Measurements from ENCODE around the gene GRB10.

Gene GRB10

GRCh38 chr7:50603287-50603686, 179.4 kb downstream of the GRB10 start:
- H3K36me3 ChIP-seq (ENCODE audit: insufficient read depth), result no peaks in the 10 kb centered on the region
- peaks cover 10% of the 10 kb centered on the region for H3K4me1 ChIP-seq (ENCODE audit: low read depth, poor library complexity, severe bottlenecking)
- no peak overlapping the region for H2AFZ ChIP-seq (ENCODE audit: low read depth)
- H3K79me2 ChIP-seq (ENCODE audit: insufficient read depth, low read depth), result no peaks in the 10 kb centered on the region
- no peak overlapping the region for H3K4me3 ChIP-seq (IDR thresholded peaks at IDR 0.05; ENCODE audit: insufficient read depth, low read depth, low read length)
- TF ChIP-seq CTCF (conservative IDR thresholded peaks at IDR 0.05; ENCODE audit: low read depth, low read length), result no peak
- H3K4me2 ChIP-seq, result no peak overlapping the region
- H3K27ac ChIP-seq, result no peak overlapping the region
- H3K27me3 ChIP-seq (ENCODE audit: insufficient read depth, low read depth), result no peaks in the 10 kb centered on the region
- H4K20me1 ChIP-seq (ENCODE audit: insufficient read depth), result no peaks in the 10 kb centered on the region
- no peak overlapping the region for H3K9ac ChIP-seq

- H3K27ac ChIP-seq, result no peak overlapping the region
- H3K4me2 ChIP-seq, result no peak overlapping the region
- no peak overlapping the region for H2AFZ ChIP-seq (ENCODE audit: low read depth)
- no peak overlapping the region for H3K4me3 ChIP-seq (IDR thresholded peaks at IDR 0.05; ENCODE audit: insufficient read depth, low read depth, low read length)
- no peak overlapping the region for H3K9ac ChIP-seq
- no peaks in the 10 kb centered on the region for H3K27me3 ChIP-seq (ENCODE audit: insufficient read depth, low read depth)
- H4K20me1 ChIP-seq (ENCODE audit: insufficient read depth), result no peaks in the 10 kb centered on the region
- H3K4me1 ChIP-seq (ENCODE audit: low read depth, poor library complexity, severe bottlenecking), result peaks cover 25% of the 10 kb centered on the region
- no peaks in the 10 kb centered on the region for H3K36me3 ChIP-seq (ENCODE audit: insufficient read depth)
- TF ChIP-seq CTCF (conservative IDR thresholded peaks at IDR 0.05; ENCODE audit: low read depth, low read length), result no peak
- no peaks in the 10 kb centered on the region for H3K79me2 ChIP-seq (ENCODE audit: insufficient read depth, low read depth)
These were observed 183.3 kb downstream of the GRB10 start for GRCh38 chr7:50599385-50599784.

GRCh38 chr7:50598460-50599343, 184.0 kb downstream of the GRB10 start:
- Histone ChIP-seq H2AFZ (ENCODE audit: low read depth) (no peak overlapping the region), H3K4me3 (IDR thresholded peaks at IDR 0.05; ENCODE audit: insufficient read depth, low read depth, low read length) (no peak overlapping the region), H3K79me2 (ENCODE audit: insufficient read depth, low read depth) (no peaks in the 10 kb centered on the region), H4K20me1 (ENCODE audit: insufficient read depth) (no peaks in the 10 kb centered on the region), H3K27me3 (ENCODE audit: insufficient read depth, low read depth) (no peaks in the 10 kb centered on the region), H3K9ac (no peak overlapping the region), H3K4me2 (no peak overlapping the region), H3K27ac (no peak overlapping the region), H3K36me3 (ENCODE audit: insufficient read depth) (no peaks in the 10 kb centered on the region), H3K4me1 (ENCODE audit: low read depth, poor library complexity, severe bottlenecking) (peaks cover 32% of the 10 kb centered on the region)
- TF ChIP-seq CTCF (conservative IDR thresholded peaks at IDR 0.05; ENCODE audit: low read depth, low read length), result no peak

- H3K79me2 ChIP-seq (ENCODE audit: insufficient read depth, low read depth), result no peaks in the 10 kb centered on the region
- no peak for TF ChIP-seq CTCF (conservative IDR thresholded peaks at IDR 0.05; ENCODE audit: low read depth, low read length)
- H3K4me1 ChIP-seq (ENCODE audit: low read depth, poor library complexity, severe bottlenecking), result peaks cover 36% of the 10 kb centered on the region
These were observed 186.2 kb downstream of the GRB10 start for GRCh38 chr7:50596484-50596883.

More at GRCh38 chr7:50596484-50596883, 186.2 kb downstream of the GRB10 start:
- H2AFZ ChIP-seq (ENCODE audit: low read depth), result no peak overlapping the region
- H3K27me3 ChIP-seq (ENCODE audit: insufficient read depth, low read depth), result no peaks in the 10 kb centered on the region
- H4K20me1 ChIP-seq (ENCODE audit: insufficient read depth), result no peaks in the 10 kb centered on the region
- no peak overlapping the region for H3K9ac ChIP-seq
- no peak overlapping the region for H3K27ac ChIP-seq
- H3K36me3 ChIP-seq (ENCODE audit: insufficient read depth), result no peaks in the 10 kb centered on the region
- H3K4me3 ChIP-seq (IDR thresholded peaks at IDR 0.05; ENCODE audit: insufficient read depth, low read depth, low read length), result no peak overlapping the region
- H3K4me2 ChIP-seq, result no peak overlapping the region
